Measurements from ENCODE around the gene CCDC171. TPM values are rescaled to one million over a fixed set of nuclear protein-coding genes. Genes with fewer than 3 reads are reported as not detected.

CCDC171 gene
- total RNA-seq, 1 experiment from 2014 or later, result 2.4 TPM

GRCh38 chr9:15744196-15744595, 191.4 kb downstream of the CCDC171 start:
- no peaks in the 10 kb centered on the region for H3K23me2 ChIP-seq (ENCODE audit: insufficient read length, low read depth, low read length, poor library complexity, severe bottlenecking)
- H4K8ac ChIP-seq (replicated peaks; ENCODE audit: insufficient read length, low read depth, low read length), result no peak overlapping the region
- no peak overlapping the region for H2BK12ac ChIP-seq (ENCODE audit: insufficient read length, low read depth, low read length)
- no peaks in the 10 kb centered on the region for H3K9me3 ChIP-seq (ENCODE audit: control insufficient read depth, low read depth, low read length)
- H3K79me1 ChIP-seq (ENCODE audit: insufficient read depth, low read depth, low read length, poor library complexity, severe bottlenecking), result no peaks in the 10 kb centered on the region
- no peak overlapping the region for H2BK120ac ChIP-seq (ENCODE audit: low read depth, low read length, poor library complexity, severe bottlenecking)
- H3K23ac ChIP-seq (ENCODE audit: insufficient read length, low read depth, low read length), result no peak overlapping the region
- H3K4me2 ChIP-seq (ENCODE audit: insufficient read depth, insufficient read length, low read length), result no peak overlapping the region
- no peak overlapping the region for H3K4ac ChIP-seq (ENCODE audit: low read depth, low read length)
- H2BK20ac ChIP-seq (ENCODE audit: low read depth, low read length, poor library complexity, severe bottlenecking), result no peak overlapping the region
- no peaks in the 10 kb centered on the region for H3K27me3 Mint-ChIP-seq (ENCODE audit: low read depth)
- no peaks in the 10 kb centered on the region; the same call in 1 of the 2 replicates for H3K4me1 ChIP-seq (ENCODE audit: insufficient read depth, low read length)
- no peak overlapping the region for H3K14ac ChIP-seq (ENCODE audit: insufficient read depth, low read length)
- H3K4me1 Mint-ChIP-seq, result peaks cover 4 to 5% of the 10 kb centered on the region in 2 experiments; a peak in 2 of 4 replicates
- no peaks in the 10 kb centered on the region for H4K20me1 ChIP-seq (ENCODE audit: control insufficient read depth, insufficient read depth, insufficient read length)
- no peak for TF ChIP-seq CTCF (conservative IDR thresholded peaks at IDR 0.05)
- H3K27me3 ChIP-seq (ENCODE audit: insufficient read depth, low read length), result no peaks in the 10 kb centered on the region
- H4K5ac ChIP-seq (ENCODE audit: insufficient read length, low read depth, low read length), result no peak overlapping the region
- no peak overlapping the region for H2AFZ ChIP-seq (ENCODE audit: low read length)
- H3K4me3 Mint-ChIP-seq, result no peak overlapping the region
- H3T11ph ChIP-seq (ENCODE audit: low read length), result no peak overlapping the region
- H3K9me3 Mint-ChIP-seq, result peaks cover 2% of the 10 kb centered on the region in 2 experiments; a peak in 3 of 5 replicates
- H3K36me3 Mint-ChIP-seq (ENCODE audit: insufficient read depth in 1 of 3, low read depth in 3 of 3), result peaks cover 0 to 4% (median 0%) of the 10 kb centered on the region in 3 experiments; a peak in 2 of 7 replicates
- H4K91ac ChIP-seq (ENCODE audit: insufficient read length, low read depth, low read length), result no peak overlapping the region
- no peak overlapping the region for H3K27ac ChIP-seq (ENCODE audit: insufficient read length, low read depth, low read length)
- no peak overlapping the region for H2AK5ac ChIP-seq (ENCODE audit: insufficient read length, low read length)
- no peak overlapping the region for H3K9ac ChIP-seq (ENCODE audit: extremely low read depth, insufficient read length, low read length)
- H3K27ac Mint-ChIP-seq, result no peak overlapping the region
- H2BK15ac ChIP-seq (ENCODE audit: low read depth, low read length), result no peak overlapping the region
- H3K18ac ChIP-seq (ENCODE audit: insufficient read length, low read depth, low read length), result no peak overlapping the region
- no peak for DNase-seq
- no peaks in the 10 kb centered on the region for H3K79me2 ChIP-seq (ENCODE audit: insufficient read depth, low read length)
- H2BK5ac ChIP-seq (ENCODE audit: insufficient read length, low read length), result no peak overlapping the region
- WGBS (ENCODE audit: extremely low coverage, insufficient read length, low lambda C conversion rate), result no CpG with 5 or more reads among the region's 3 CpGs
- H3K56ac ChIP-seq (ENCODE audit: insufficient read length, low read depth, low read length), result no peak overlapping the region

Measured in H9 (cell line).